NT2/D1 (cell line): ENCODE measurements around the gene RBMS2.
"Not testable (repeated sequence)": the region's sequence is repeated elsewhere in the genome, so short reads cannot be mapped to it uniquely, and the experiment has no call there.

Experiments used
- DNase-seq: peaks from one replicate; pipeline ENCODE4 v3.0.0-alpha.2; 2011; ENCODE audit warnings: low read depth, low spot score
- H3K27me3 ChIP-seq: 2 replicates; pipeline ENCODE4 v1.6.0; 2011; ENCODE audit warnings: mild to moderate bottlenecking; ENCODE audit not compliant: insufficient read length, insufficient read depth
- H3K36me3 ChIP-seq: 2 replicates; pipeline ENCODE4 v1.6.1; 2011; ENCODE audit warnings: mild to moderate bottlenecking, low read length, mixed read lengths; ENCODE audit not compliant: insufficient read depth, insufficient read length
- H3K4me1 ChIP-seq: 2 replicates; pipeline ENCODE4 v1.5.1; 2011; ENCODE audit not compliant: insufficient read depth, insufficient read length
- H3K4me3 ChIP-seq: 2 replicates; pipeline ENCODE4 v1.5.1; 2011; ENCODE audit warnings: low read depth; ENCODE audit not compliant: insufficient read length
- H3K9ac ChIP-seq: 2 replicates; pipeline ENCODE4 v1.6.0; 2011; ENCODE audit warnings: low read depth; ENCODE audit not compliant: insufficient read length
- H3K9me3 ChIP-seq: 2 replicates; pipeline ENCODE4 v1.5.1; 2011; ENCODE audit warnings: mild to moderate bottlenecking, low read length; ENCODE audit not compliant: insufficient read depth
- SUZ12 ChIP-seq: IDR thresholded peaks from 2 replicates; pipeline ENCODE4 v1.6.1; 2011; ENCODE audit not compliant: insufficient read length, insufficient read depth; ENCODE audit errors: extremely low read depth
- YY1 ChIP-seq: IDR thresholded peaks from 2 replicates; pipeline ENCODE4 v1.6.1; 2011; ENCODE audit not compliant: insufficient read length, insufficient read depth
- ZNF274 ChIP-seq: IDR thresholded peaks from 2 replicates; pipeline ENCODE4 v1.6.1; 2011; ENCODE audit warnings: mild to moderate bottlenecking, low read depth, low read length

RBMS2 gene

GRCh38 chr12:56498126-56498902 is 23.3 kb upstream of the RBMS2 start:
- H3K4me1 ChIP-seq, DNase-seq, H3K9ac ChIP-seq, H3K36me3 ChIP-seq, H3K4me3 ChIP-seq: not testable (repeated sequence)
- H3K27me3 ChIP-seq, result peaks cover 34% of the 10 kb centered on the region
- peaks cover 27% of the 10 kb centered on the region for H3K9me3 ChIP-seq

- H3K27me3 ChIP-seq, result peaks cover 34% of the 10 kb centered on the region
- H3K4me1 ChIP-seq, H3K36me3 ChIP-seq, DNase-seq, H3K4me3 ChIP-seq, H3K9ac ChIP-seq: not testable (repeated sequence)
- peaks cover 18% of the 10 kb centered on the region for H3K9me3 ChIP-seq
These were observed 22.2 kb upstream of the RBMS2 start for GRCh38 chr12:56499452-56499851.

DNA sequence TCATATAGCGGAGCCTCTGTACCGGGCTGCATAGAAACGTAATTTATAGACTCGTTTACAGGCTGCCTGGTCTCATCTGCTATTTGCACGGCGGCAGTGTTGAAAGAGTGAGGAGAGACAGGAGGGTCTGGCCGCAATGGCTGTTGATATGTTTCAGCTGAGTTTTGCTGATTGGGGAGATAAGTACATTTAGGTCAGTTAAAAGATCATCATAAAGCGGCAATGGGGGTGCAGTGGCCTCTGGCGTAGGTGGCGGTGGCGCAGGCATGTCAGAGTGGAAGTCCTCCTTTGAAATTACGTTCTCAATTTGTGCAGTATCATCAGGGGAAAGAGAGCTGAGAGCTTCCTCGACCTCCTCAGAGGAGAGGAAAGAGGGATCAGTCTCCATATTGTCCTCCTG is 21.7 kb upstream of the RBMS2 start:
- not testable (repeated sequence) for H3K36me3 ChIP-seq, H3K4me1 ChIP-seq, H3K9ac ChIP-seq, H3K4me3 ChIP-seq, DNase-seq
- Histone ChIP-seq H3K27me3 (peaks cover 34% of the 10 kb centered on the region), H3K9me3 (peaks cover 14% of the 10 kb centered on the region)

DNA sequence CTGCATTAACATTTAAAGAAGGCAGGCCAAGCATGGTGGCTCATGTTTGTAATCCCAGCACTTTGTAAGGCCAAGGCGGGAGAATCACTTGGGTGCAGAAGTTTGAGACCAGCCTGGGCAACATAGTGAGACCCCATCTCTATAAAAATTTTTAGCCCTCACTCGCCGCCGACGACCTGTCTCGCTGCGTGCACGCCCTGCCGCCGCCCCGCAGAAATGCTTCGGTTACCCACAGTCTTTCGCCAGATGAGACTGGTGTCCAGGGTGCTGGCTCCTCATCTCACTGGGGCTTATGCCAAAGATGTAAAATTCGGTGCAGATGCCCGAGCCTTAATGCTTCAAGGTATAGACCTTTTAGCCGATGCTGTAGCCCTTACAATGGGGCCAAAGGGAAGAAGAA is 10.8 kb upstream of the RBMS2 start:
- Histone ChIP-seq H3K36me3 (no peaks in the 10 kb centered on the region), H3K4me3 (no peak overlapping the region), H3K27me3 (no peaks in the 10 kb centered on the region), H3K9me3 (no peaks in the 10 kb centered on the region), H3K9ac (no peak overlapping the region), H3K4me1 (no peaks in the 10 kb centered on the region)
- no peak for DNase-seq
- TF ChIP-seq SUZ12 (no peak), YY1 (no peak), ZNF274 (no peak)

DNA sequence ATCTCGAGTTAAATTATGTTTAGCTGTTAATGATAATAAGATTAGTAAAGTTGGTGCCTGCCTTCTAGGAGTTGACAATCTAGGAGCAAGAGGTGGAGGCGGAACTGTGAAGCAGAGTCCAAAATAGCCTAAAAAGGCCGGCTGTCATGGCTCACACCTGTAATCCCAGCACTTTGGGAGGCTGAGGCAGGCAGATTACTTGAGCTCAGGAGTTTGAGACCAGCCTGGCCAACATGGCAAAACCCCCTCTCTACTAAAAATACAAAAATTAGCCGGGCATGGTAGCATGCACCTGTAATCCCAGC is 7.7 kb upstream of the RBMS2 start:
- not testable (repeated sequence) for H3K9ac ChIP-seq, H3K4me3 ChIP-seq, DNase-seq, H3K4me1 ChIP-seq, H3K27me3 ChIP-seq, H3K9me3 ChIP-seq, H3K36me3 ChIP-seq

DNA sequence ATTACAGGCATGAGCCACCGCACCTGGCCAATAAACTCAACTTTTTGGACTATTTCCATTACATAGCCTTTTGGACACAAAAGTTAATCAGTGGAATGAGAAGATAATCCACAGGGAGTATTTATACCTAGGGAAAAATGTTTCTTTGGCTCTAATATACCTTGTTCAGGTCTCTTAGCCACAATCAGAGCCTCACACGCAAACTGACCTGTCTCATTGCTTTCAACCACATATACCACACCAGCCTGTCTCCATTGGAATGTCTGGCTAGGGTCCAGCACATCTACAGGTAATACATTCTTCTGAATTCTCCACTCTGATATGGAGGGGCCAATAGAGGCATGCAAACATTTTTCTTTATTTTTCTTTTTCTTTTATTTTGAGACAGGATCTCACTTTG is 3.8 kb upstream of the RBMS2 start:
- Histone ChIP-seq H3K4me3 (no peak overlapping the region), H3K27me3 (no peaks in the 10 kb centered on the region), H3K4me1 (no peaks in the 10 kb centered on the region), H3K9me3 (no peaks in the 10 kb centered on the region), H3K9ac (no peak overlapping the region), H3K36me3 (no peaks in the 10 kb centered on the region)
- TF ChIP-seq ZNF274 (no peak), SUZ12 (no peak), YY1 (no peak)
- no peak for DNase-seq

DNA sequence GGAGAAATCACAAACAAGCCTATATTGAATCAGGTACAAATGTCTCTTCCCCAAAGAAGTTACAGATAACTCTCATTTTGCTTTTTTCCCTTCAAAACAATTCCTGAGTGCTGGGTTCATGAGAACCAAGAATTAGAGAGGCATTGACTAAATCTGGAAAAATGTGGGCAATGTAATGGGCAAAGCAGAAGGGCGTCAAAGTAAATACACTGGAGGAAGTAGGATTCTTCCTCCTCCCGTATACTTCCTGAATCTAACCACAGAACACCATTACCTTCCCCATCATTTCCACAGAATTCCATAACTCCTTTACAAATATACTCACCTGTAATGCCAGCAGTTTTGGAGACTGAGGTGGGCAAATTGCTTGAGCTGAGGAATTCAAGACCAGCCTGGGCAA is 3.0 kb upstream of the RBMS2 start:
- no peaks in the 10 kb centered on the region for H3K9me3 ChIP-seq
- H3K36me3 ChIP-seq, result no peaks in the 10 kb centered on the region
- no peaks in the 10 kb centered on the region for H3K27me3 ChIP-seq
- no peak overlapping the region for H3K4me3 ChIP-seq
- TF ChIP-seq ZNF274, result no peak
- H3K9ac ChIP-seq, result no peak overlapping the region
- no peak for DNase-seq
- H3K4me1 ChIP-seq, result no peaks in the 10 kb centered on the region

GRCh38 chr12:56520048-56520447 is 1.6 kb upstream of the RBMS2 start:
- Histone ChIP-seq H3K9me3 (no peaks in the 10 kb centered on the region), H3K4me3 (no peak overlapping the region), H3K9ac (no peak overlapping the region), H3K4me1 (no peaks in the 10 kb centered on the region), H3K36me3 (no peaks in the 10 kb centered on the region), H3K27me3 (no peaks in the 10 kb centered on the region)
- TF ChIP-seq SUZ12, result no peak
- no peak for TF ChIP-seq YY1
- no peak for TF ChIP-seq ZNF274
- DNase-seq, result no peak
